Mesenchymal stem cell (in vitro differentiated cells and primary cell): Measurements from ENCODE around the gene NDUFA11.
A peak's percentile ranks its signal among the peaks of the same experiment; 100 is the strongest.

Experiments
- DNase-seq: peaks from one replicate; pipeline ENCODE4 v3.0.0-alpha.2; 2013
- H2AFZ ChIP-seq: one replicate; pipeline ENCODE4 v1.6.1; 2013; ENCODE audit warnings: low read depth, mild to moderate bottlenecking, control low read depth, inconsistent platforms, low read length, moderate library complexity
- H2AK5ac ChIP-seq: 2 replicates; pipeline ENCODE4 v1.6.1; 2013; ENCODE audit warnings: low read length, moderate library complexity, mild to moderate bottlenecking, inconsistent platforms; ENCODE audit not compliant: severe bottlenecking
- H2BK120ac ChIP-seq: one replicate; pipeline ENCODE4 v1.6.1; 2013; ENCODE audit warnings: low read depth, mild to moderate bottlenecking, inconsistent platforms, low read length, moderate library complexity
- H2BK12ac ChIP-seq, 2 experiments: one replicate each; pipeline ENCODE4 v1.6.1; 2013; ENCODE audit warnings: inconsistent platforms in 2 of 2, low read length in 2 of 2, mild to moderate bottlenecking in 2 of 2, moderate library complexity in 2 of 2, control low read depth in 1 of 2
- H2BK15ac ChIP-seq: one replicate; pipeline ENCODE4 v1.6.1; 2013; ENCODE audit warnings: mild to moderate bottlenecking, low read depth, inconsistent platforms; ENCODE audit not compliant: poor library complexity, severe bottlenecking
- H2BK5ac ChIP-seq: 2 replicates; pipeline ENCODE4 v1.6.1; 2013; ENCODE audit warnings: low read depth, mild to moderate bottlenecking, low read length, control low read depth, inconsistent platforms; ENCODE audit not compliant: poor library complexity, severe bottlenecking
- H3K14ac ChIP-seq, 2 experiments: one replicate each; pipeline ENCODE4 v1.6.1; 2013; ENCODE audit warnings: inconsistent platforms in 2 of 2, low read length in 2 of 2, control low read depth in 1 of 2, mild to moderate bottlenecking in 1 of 2, moderate library complexity in 1 of 2
- H3K18ac ChIP-seq, 2 experiments: one replicate each; pipeline ENCODE4 v1.6.1; 2013; ENCODE audit warnings: inconsistent platforms in 2 of 2, low read length in 2 of 2, control low read depth in 1 of 2, low read depth in 1 of 2, mild to moderate bottlenecking in 1 of 2
- H3K23ac ChIP-seq, 2 experiments: one replicate each; pipeline ENCODE4 v1.6.1; 2013; ENCODE audit warnings: inconsistent platforms in 2 of 2, low read length in 2 of 2, mild to moderate bottlenecking in 2 of 2, moderate library complexity in 2 of 2, control low read depth in 1 of 2
- H3K27ac ChIP-seq: 2 replicates; pipeline ENCODE4 v1.5.1; 2013; ENCODE audit warnings: mild to moderate bottlenecking, moderate library complexity, low read length, control low read depth, inconsistent platforms; ENCODE audit not compliant: poor library complexity, severe bottlenecking
- H3K27me3 ChIP-seq, 2 experiments: 2 replicates each; pipeline versions ENCODE4 v1.6.1 to v1.7.0; 2013; ENCODE audit warnings: low read length in 2 of 2, mild to moderate bottlenecking in 2 of 2, moderate library complexity in 2 of 2, control low read depth in 1 of 2, inconsistent platforms in 1 of 2; ENCODE audit not compliant: control insufficient read depth in 1 of 2, insufficient read depth in 1 of 2
- H3K36me3 ChIP-seq, 2 experiments: 2 replicates each; pipeline versions ENCODE4 v1.6.1 to v1.7.0; 2013; ENCODE audit warnings: low read length in 2 of 2, control low read depth in 1 of 2, inconsistent platforms in 1 of 2, low read depth in 1 of 2, mild to moderate bottlenecking in 1 of 2; ENCODE audit not compliant: insufficient read depth in 2 of 2, control insufficient read depth in 1 of 2
- H3K4ac ChIP-seq, 2 experiments: one replicate each; pipeline ENCODE4 v1.6.1; 2013; ENCODE audit warnings: inconsistent platforms in 2 of 2, low read length in 2 of 2, mild to moderate bottlenecking in 2 of 2, moderate library complexity in 2 of 2, control low read depth in 1 of 2, low read depth in 1 of 2
- H3K4me1 ChIP-seq: 2 replicates; pipeline ENCODE4 v1.6.1; 2013; ENCODE audit warnings: low read depth, low read length, control low read depth; ENCODE audit not compliant: control insufficient read depth, insufficient read depth
- H3K4me2 ChIP-seq: 2 replicates; pipeline ENCODE4 v1.6.1; 2013; ENCODE audit warnings: low read length, mild to moderate bottlenecking, inconsistent platforms; ENCODE audit not compliant: poor library complexity, severe bottlenecking
- H3K4me3 ChIP-seq, 2 experiments: 2 replicates each; pipeline versions ENCODE4 v1.5.1 to v1.7.0; 2013; ENCODE audit warnings: low read length in 2 of 2, mild to moderate bottlenecking in 2 of 2, control low read depth in 1 of 2, low read depth in 1 of 2; ENCODE audit not compliant: insufficient read depth in 1 of 2
- H3K79me1 ChIP-seq: replicated peaks from 2 replicates; pipeline ENCODE4 v1.6.1; 2013; ENCODE audit warnings: mild to moderate bottlenecking, control low read depth, low read length, inconsistent platforms; ENCODE audit not compliant: poor library complexity, severe bottlenecking
- H3K9ac ChIP-seq: 2 replicates; pipeline ENCODE4 v1.7.0; 2013; ENCODE audit warnings: mild to moderate bottlenecking, low read length, moderate library complexity
- H3K9me3 ChIP-seq: 2 replicates; pipeline ENCODE4 v1.7.0; 2013; ENCODE audit warnings: mild to moderate bottlenecking, low read length; ENCODE audit not compliant: control insufficient read depth
- H4K8ac ChIP-seq: one replicate; pipeline ENCODE4 v1.6.1; 2013; ENCODE audit warnings: inconsistent platforms, mild to moderate bottlenecking, low read length, moderate library complexity
- H4K91ac ChIP-seq: one replicate; pipeline ENCODE4 v1.6.1; 2013; ENCODE audit warnings: mild to moderate bottlenecking, low read length, inconsistent platforms
- WGBS: methylation state at CpG from one replicate; pipeline ENCODE4 v1.1.7; 2013; ENCODE audit warnings: mixed read lengths; 5-methylcytosine and 5-hydroxymethylcytosine counted together

Gene NDUFA11

GRCh38 chr19:5903056-5903623 is 450 bp downstream of the NDUFA11 start:
- Histone ChIP-seq H4K8ac (peak overlapping the region; percentile 89), H3K9ac (peak overlapping the region; percentile 100), H3K36me3 (peaks cover 15 to 18% of the 10 kb centered on the region in 2 experiments), H3K27ac (peak overlapping the region; percentile 87), H2AK5ac (peak overlapping the region; percentile 49), H3K4ac (peak overlapping the region in 1 of 2 experiments; percentile 96), H2BK15ac (peak overlapping the region; percentile 30), H3K4me2 (peak overlapping the region; percentile 55), H2BK5ac (peak overlapping the region; percentile 83), H3K79me1 (peaks cover 25% of the 10 kb centered on the region), H3K23ac (peak overlapping the region in 1 of 2 experiments; percentile 98), H2BK120ac (no peak overlapping the region), H2AFZ (peak overlapping the region; percentile 72), H3K14ac (peak overlapping the region in 1 of 2 experiments; percentile 96), H3K4me1 (peaks cover 24% of the 10 kb centered on the region), H4K91ac (peak overlapping the region; percentile 88), H3K27me3 (no peaks in the 10 kb centered on the region), H3K4me3 (peak overlapping the region; percentile 98 to 100), H2BK12ac (no peak overlapping the region), H3K18ac (peak overlapping the region; percentile 94 to 97), H3K9me3 (no peaks in the 10 kb centered on the region)
- DNase-seq, result peak; percentile 62
- 2% methylated on average over 27 of the region's 27 CpGs for WGBS

GRCh38 chr19:5900976-5901375 is 2.6 kb downstream of the NDUFA11 start:
- peaks cover 20 to 39% of the 10 kb centered on the region in 2 experiments for H3K36me3 ChIP-seq
- H2AK5ac ChIP-seq, result no peak overlapping the region
- peaks cover 39% of the 10 kb centered on the region for H3K79me1 ChIP-seq
- H2BK12ac ChIP-seq, result no peak overlapping the region
- no peak overlapping the region for H3K4ac ChIP-seq
- no peak overlapping the region for H3K4me2 ChIP-seq
- no peaks in the 10 kb centered on the region for H3K9me3 ChIP-seq
- no peak overlapping the region for H2AFZ ChIP-seq
- H3K18ac ChIP-seq, result no peak overlapping the region
- WGBS, result 96% methylated on average over 8 of the region's 8 CpGs
- no peak overlapping the region for H2BK120ac ChIP-seq
- H3K4me3 ChIP-seq, result peak overlapping the region in 1 of 2 experiments; percentile 28
- no peaks in the 10 kb centered on the region for H3K27me3 ChIP-seq
- no peak overlapping the region for H4K8ac ChIP-seq
- no peak for DNase-seq
- no peak overlapping the region for H2BK5ac ChIP-seq
- no peak overlapping the region for H4K91ac ChIP-seq
- H2BK15ac ChIP-seq, result no peak overlapping the region
- H3K4me1 ChIP-seq, result peaks cover 24% of the 10 kb centered on the region
- no peak overlapping the region for H3K23ac ChIP-seq
- H3K9ac ChIP-seq, result peak overlapping the region; percentile 51
- no peak overlapping the region for H3K14ac ChIP-seq
- no peak overlapping the region for H3K27ac ChIP-seq

GRCh38 chr19:5899728-5900526 is 3.7 kb downstream of the NDUFA11 start:
- no peak overlapping the region for H3K23ac ChIP-seq
- no peak overlapping the region for H2BK5ac ChIP-seq
- no peak overlapping the region for H3K4ac ChIP-seq
- no peaks in the 10 kb centered on the region for H3K27me3 ChIP-seq
- H3K27ac ChIP-seq, result no peak overlapping the region
- H3K4me3 ChIP-seq, result no peak overlapping the region
- peak overlapping the region in 1 of 2 experiments; percentile 50 for H2BK12ac ChIP-seq
- H3K4me2 ChIP-seq, result no peak overlapping the region
- DNase-seq, result no peak
- 95% methylated on average over 13 of the region's 13 CpGs for WGBS
- H2AFZ ChIP-seq, result no peak overlapping the region
- H4K91ac ChIP-seq, result no peak overlapping the region
- no peaks in the 10 kb centered on the region for H3K9me3 ChIP-seq
- no peak overlapping the region for H3K18ac ChIP-seq
- peaks cover 31 to 50% of the 10 kb centered on the region in 2 experiments for H3K36me3 ChIP-seq
- peaks cover 45% of the 10 kb centered on the region for H3K79me1 ChIP-seq
- H3K14ac ChIP-seq, result no peak overlapping the region
- no peak overlapping the region for H4K8ac ChIP-seq
- no peak overlapping the region for H2AK5ac ChIP-seq
- no peak overlapping the region for H3K9ac ChIP-seq
- no peak overlapping the region for H2BK15ac ChIP-seq
- H3K4me1 ChIP-seq, result peaks cover 23% of the 10 kb centered on the region
- H2BK120ac ChIP-seq, result no peak overlapping the region

GRCh38 chr19:5897189-5897969 is 6.2 kb downstream of the NDUFA11 start:
- WGBS, result 95% methylated on average over 30 of the region's 30 CpGs
- no peak overlapping the region for H2AFZ ChIP-seq
- no peak overlapping the region for H3K9ac ChIP-seq
- H3K4me2 ChIP-seq, result no peak overlapping the region
- H4K91ac ChIP-seq, result no peak overlapping the region
- H2AK5ac ChIP-seq, result no peak overlapping the region
- no peak for DNase-seq
- no peak overlapping the region for H3K18ac ChIP-seq
- no peak overlapping the region for H4K8ac ChIP-seq
- peaks cover 34% of the 10 kb centered on the region for H3K4me1 ChIP-seq
- H3K36me3 ChIP-seq, result peaks cover 38 to 60% of the 10 kb centered on the region in 2 experiments
- H3K14ac ChIP-seq, result no peak overlapping the region
- no peak overlapping the region for H2BK5ac ChIP-seq
- H3K4ac ChIP-seq, result no peak overlapping the region
- H3K4me3 ChIP-seq, result no peak overlapping the region
- H3K27me3 ChIP-seq, result peaks cover 0 to 3% of the 10 kb centered on the region in 2 experiments
- no peak overlapping the region for H3K27ac ChIP-seq
- H2BK120ac ChIP-seq, result no peak overlapping the region
- H2BK12ac ChIP-seq, result no peak overlapping the region
- peak overlapping the region in 1 of 2 experiments; percentile 9 for H3K23ac ChIP-seq
- H2BK15ac ChIP-seq, result peak overlapping the region; percentile 12
- H3K79me1 ChIP-seq, result peaks cover 44% of the 10 kb centered on the region
- no peaks in the 10 kb centered on the region for H3K9me3 ChIP-seq
